Hematopoietic multipotent progenitor cell treated with erythropoietin and hydrocortisone succinate and interleukin-3 and kit ligand, for 15 days (in vitro differentiated cells): ENCODE data around the gene SOD3.

Experiments used
- DNase-seq: peaks from one replicate; pipeline ENCODE4 v3.0.0-alpha.2; 2015; ENCODE audit warnings: low spot score

Gene SOD3

GRCh38 chr4:24842356-24842755 is 47.0 kb downstream of the SOD3 start:
- no peak for DNase-seq

DNA sequence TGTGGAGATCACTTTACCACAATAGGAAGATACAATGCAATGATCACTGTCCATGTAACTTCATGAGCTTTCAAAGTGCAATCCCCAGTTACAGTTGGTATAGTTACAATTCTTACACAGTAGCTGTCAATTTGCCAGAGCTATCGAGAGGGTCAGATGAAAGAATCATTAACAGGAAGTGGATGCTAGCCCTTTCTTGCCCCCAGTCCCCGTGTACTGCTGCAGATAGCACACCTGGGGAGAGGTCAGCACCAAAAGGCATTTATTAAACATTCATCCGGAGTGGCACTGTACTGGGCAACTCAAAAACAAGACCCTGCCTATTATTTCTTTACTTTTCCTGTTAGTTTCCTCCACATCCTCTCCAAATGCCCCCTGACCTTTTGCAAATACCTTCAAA is 47.7 kb downstream of the SOD3 start:
- DNase-seq = no peak

DNA sequence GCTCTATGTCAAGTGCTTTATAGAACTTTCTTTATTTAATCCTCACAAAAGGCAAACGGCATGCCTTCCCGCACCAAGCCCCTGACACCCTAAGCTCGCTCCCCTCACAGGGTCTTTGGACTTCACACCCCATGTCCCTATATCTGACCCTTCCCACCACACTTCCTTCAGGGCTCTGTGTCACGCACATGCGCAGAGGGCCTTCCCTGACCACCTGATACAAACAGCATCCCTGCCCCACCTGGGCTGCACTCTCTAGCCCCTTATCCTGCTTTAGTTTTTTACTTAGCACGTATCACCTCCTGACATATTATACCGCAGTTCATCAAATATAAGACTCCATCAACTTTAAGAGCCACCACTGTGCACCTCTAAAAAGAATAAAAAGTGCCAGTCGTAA is 49.8 kb downstream of the SOD3 start:
- DNase-seq = no peak

- DNase-seq = no peak
These were observed 50.5 kb downstream of the SOD3 start for GRCh38 chr4:24845902-24846301.

- no peak for DNase-seq
These were observed 51.3 kb downstream of the SOD3 start for GRCh38 chr4:24846716-24847115.

DNA sequence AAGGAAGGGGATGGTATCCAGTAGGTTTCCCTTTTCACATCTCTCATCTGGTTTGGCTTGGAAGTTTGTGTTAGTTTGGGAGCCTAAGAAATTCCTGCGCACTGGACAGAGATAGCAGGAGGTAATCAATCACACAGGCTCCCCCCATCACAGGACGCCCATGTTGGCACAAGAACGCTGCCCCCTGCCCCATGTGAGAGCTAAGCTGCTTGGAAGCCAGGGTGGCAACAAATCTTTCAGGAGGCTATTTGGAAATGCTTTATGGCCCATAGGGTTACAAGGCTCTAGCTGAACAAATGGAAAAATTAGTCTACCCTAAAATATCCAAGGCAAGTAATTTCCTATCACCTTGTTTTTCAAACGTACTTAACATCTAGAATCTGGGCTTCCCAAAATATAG is 54.0 kb downstream of the SOD3 start:
- DNase-seq = no peak

DNA sequence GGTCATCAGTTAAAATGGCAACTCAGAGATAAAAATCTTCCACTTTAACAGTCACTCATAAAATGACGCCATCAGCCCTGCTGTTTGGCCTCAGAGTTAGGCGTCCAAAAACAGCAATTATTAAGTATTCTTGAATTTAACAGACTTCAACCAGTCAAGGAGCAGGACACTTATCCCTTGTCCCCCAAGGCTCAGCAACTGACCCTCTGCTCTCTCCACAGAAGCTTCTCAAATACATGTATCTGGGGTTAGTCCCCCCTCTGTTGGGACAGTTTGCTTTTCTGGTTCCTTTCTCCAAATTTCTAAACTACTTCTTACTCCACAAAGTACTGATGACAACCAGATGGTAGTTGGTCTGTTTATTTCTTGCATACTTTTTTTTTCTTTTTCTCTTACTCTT is 54.4 kb downstream of the SOD3 start:
- DNase-seq = no peak
